H1 (cell line): Measurements from ENCODE around the gene GNLY.

ENCODE experiments used
- ATF3 ChIP-seq: IDR thresholded peaks from 2 replicates; pipeline ENCODE4 v1.6.1; 2011; ENCODE audit warnings: low read depth, mild to moderate bottlenecking, low read length; ENCODE audit not compliant: insufficient read depth
- CBX5 ChIP-seq: fragments of 300-800, 300-1000 bp; sonication (generic); IDR thresholded peaks from 2 replicates; pipeline ENCODE4 v1.7.1; 2016; ENCODE audit warnings: antibody characterized with exemption, low read length, low read depth
- CHD1 ChIP-seq: IDR thresholded peaks from 2 replicates; pipeline ENCODE4 v1.6.1; 2012; ENCODE audit warnings: low read depth, low read length, improper control_type of control experiment
- EGR1 ChIP-seq: IDR thresholded peaks from 2 replicates; pipeline ENCODE4 v1.6.1; 2011; ENCODE audit warnings: low read depth, low read length, borderline replicate concordance
- JUN ChIP-seq: IDR thresholded peaks from 2 replicates; pipeline ENCODE4 v1.6.1; 2011; ENCODE audit warnings: low read depth, mild to moderate bottlenecking, improper control_type of control experiment, low read length
- POLR2A ChIP-seq, 2 experiments: IDR thresholded peaks; 1 replicate in 1 of 2; 2 replicates in 1 of 2; pipeline ENCODE4 v1.6.1; 2011; ENCODE audit warnings: low read depth in 2 of 2, low read length in 2 of 2, mild to moderate bottlenecking in 2 of 2; ENCODE audit errors: control extremely low read depth in 1 of 2
- RFX5 ChIP-seq: IDR thresholded peaks from 2 replicates; pipeline ENCODE4 v1.6.1; 2011; ENCODE audit warnings: low read depth, low read length, improper control_type of control experiment, borderline replicate concordance
- SP2 ChIP-seq: IDR thresholded peaks from 2 replicates; pipeline ENCODE4 v1.6.1; 2012; ENCODE audit warnings: mild to moderate bottlenecking, low read length, inconsistent platforms

- TF ChIP-seq JUN (no peak), POLR2A (IDR thresholded peaks at IDR 0.05; ENCODE audit: control extremely low read depth in 1 of 2, low read depth in 2 of 2, low read length in 2 of 2) (no peak), CBX5 (no peak), RFX5 (no peak), SP2 (no peak), EGR1 (no peak), ATF3 (no peak), CHD1 (no peak)
These were observed 38.4 kb downstream of the GNLY start for GRCh38 chr2:85732467-85733120.
